ENCODE results near the gene BHLHE40.

- TF ChIP-seq JUNB (IDR thresholded peaks at IDR 0.05; ENCODE audit: unreplicated experiment) (no peak), CTCF (conservative IDR thresholded peaks at IDR 0.05; ENCODE audit: low read depth in 2 of 2) (no peak), EZH2phosphoT487 (IDR thresholded peaks at IDR 0.05; ENCODE audit: unreplicated experiment) (no peak), EZH2 (IDR thresholded peaks at IDR 0.05; ENCODE audit: low read depth, unreplicated experiment) (no peak)
Observed at GRCh38 chr3:4974154-4974553, 5.1 kb upstream of the BHLHE40 start.
